ENCODE measurements around the gene APOD. TPM values are rescaled to one million over a fixed set of nuclear protein-coding genes. Genes with fewer than 3 reads are reported as not detected.
A peak's percentile ranks its signal among the peaks of the same experiment; 100 is the strongest.

The APOD gene
- total RNA-seq, 2 donors from 2014 or later, result 0.30 to 0.54 TPM

GRCh38 chr3:195551381-195551978 is 32.3 kb downstream of the APOD start:
- Mint-ChIP-seq H3K27ac (peak overlapping the region; percentile 57 to 90), H3K9me3 (no peaks in the 10 kb centered on the region), H3K36me3 (no peaks in the 10 kb centered on the region)
- ATAC-seq, result no peak
- DNase-seq (ENCODE audit: low spot score in 2 of 2), result no peak

- H3K27ac Mint-ChIP-seq, result peak overlapping the region; percentile 58 to 77
- no peaks in the 10 kb centered on the region for H3K9me3 Mint-ChIP-seq
- H3K36me3 Mint-ChIP-seq, result no peaks in the 10 kb centered on the region
- ATAC-seq (peak; percentile 47 to 56), DNase-seq (ENCODE audit: low spot score in 2 of 2) (no peak)
Observed at GRCh38 chr3:195550723-195551122, 33.0 kb downstream of the APOD start.

- ATAC-seq (peak; percentile 43 to 67), DNase-seq (ENCODE audit: low spot score in 2 of 2) (peak; percentile 43 to 72)
- peak overlapping the region; percentile 58 to 77 for H3K27ac Mint-ChIP-seq
- H3K9me3 Mint-ChIP-seq, result no peaks in the 10 kb centered on the region
- H3K36me3 Mint-ChIP-seq, result no peaks in the 10 kb centered on the region
Observed at GRCh38 chr3:195549931-195550519, 33.7 kb downstream of the APOD start.

GRCh38 chr3:195548987-195549386 is 34.8 kb downstream of the APOD start:
- H3K27ac Mint-ChIP-seq, result peak overlapping the region in 1 of 2 donors; percentile 44

GRCh38 chr3:195548501-195548900 is 35.2 kb downstream of the APOD start:
- H3K36me3 Mint-ChIP-seq, result no peaks in the 10 kb centered on the region

More at GRCh38 chr3:195548987-195549386, 34.8 kb downstream of the APOD start:
- ATAC-seq, result no peak
- no peaks in the 10 kb centered on the region for H3K9me3 Mint-ChIP-seq
- no peak for DNase-seq (ENCODE audit: low spot score in 2 of 2)
- no peaks in the 10 kb centered on the region for H3K36me3 Mint-ChIP-seq

GRCh38 chr3:195548006-195548405 is 35.7 kb downstream of the APOD start:
- DNase-seq (ENCODE audit: low spot score in 2 of 2), result no peak
- Mint-ChIP-seq H3K27ac (peak overlapping the region in 1 of 2 donors; percentile 44), H3K36me3 (peaks cover 0 to 1% of the 10 kb centered on the region in 2 donors), H3K9me3 (no peaks in the 10 kb centered on the region)
- no peak for ATAC-seq

More at GRCh38 chr3:195548501-195548900, 35.2 kb downstream of the APOD start:
- Mint-ChIP-seq H3K9me3 (no peaks in the 10 kb centered on the region), H3K27ac (peak overlapping the region in 1 of 2 donors; percentile 44)
- ATAC-seq (peak in 1 of 2 donors; percentile 21), DNase-seq (ENCODE audit: low spot score in 2 of 2) (no peak)

- Mint-ChIP-seq H3K36me3 (peaks cover 14 to 16% of the 10 kb centered on the region in 2 donors), H3K9me3 (no peaks in the 10 kb centered on the region), H3K27ac (peak overlapping the region; percentile 70 to 87)
- DNase-seq (ENCODE audit: low spot score in 2 of 2), result peak; percentile 27 to 68
- ATAC-seq, result peak in 1 of 2 donors; percentile 46
Observed at GRCh38 chr3:195546130-195546560, 37.6 kb downstream of the APOD start.

- ATAC-seq (no peak), DNase-seq (ENCODE audit: low spot score in 2 of 2) (no peak)
- Mint-ChIP-seq H3K36me3 (peaks cover 22 to 26% of the 10 kb centered on the region in 2 donors), H3K9me3 (no peaks in the 10 kb centered on the region), H3K27ac (peak overlapping the region; percentile 87 to 98)
Observed at GRCh38 chr3:195544634-195545033, 39.1 kb downstream of the APOD start.

- Mint-ChIP-seq H3K36me3 (peaks cover 26 to 30% of the 10 kb centered on the region in 2 donors), H3K27ac (peak overlapping the region; percentile 87 to 98), H3K9me3 (no peaks in the 10 kb centered on the region)
- ATAC-seq, result no peak
- no peak for DNase-seq (ENCODE audit: low spot score in 2 of 2)
Observed at GRCh38 chr3:195544230-195544536, 39.6 kb downstream of the APOD start.

GRCh38 chr3:195543500-195544229 is 40.1 kb downstream of the APOD start:
- no peaks in the 10 kb centered on the region for H3K9me3 Mint-ChIP-seq
- H3K36me3 Mint-ChIP-seq, result peaks cover 27 to 32% of the 10 kb centered on the region in 2 donors
- peak overlapping the region; percentile 87 to 98 for H3K27ac Mint-ChIP-seq
- peak in 1 of 2 donors; percentile 8 for ATAC-seq
- DNase-seq (ENCODE audit: low spot score in 2 of 2), result peak in 1 of 2 donors; percentile 38

GRCh38 chr3:195542698-195543499 is 40.8 kb downstream of the APOD start, which contains the start of gene PPP1R2:
PPP1R2 (minus strand) TSS chr3:195543325; CDS start chr3:195543025, 300 bp downstream.
- peak; percentile 93 to 95 for DNase-seq (ENCODE audit: low spot score in 2 of 2)
- peak within 1 kb of the TSS; percentile 89 to 98 for H3K27ac Mint-ChIP-seq
- peak; percentile 78 to 83 for ATAC-seq

GRCh38 chr3:195542316-195542697 is 41.4 kb downstream of the APOD start:
- Mint-ChIP-seq H3K27ac (peak overlapping the region; percentile 89 to 98), H3K36me3 (peaks cover 27 to 32% of the 10 kb centered on the region in 2 donors), H3K9me3 (no peaks in the 10 kb centered on the region)
- DNase-seq (ENCODE audit: low spot score in 2 of 2) (no peak), ATAC-seq (no peak)

More at GRCh38 chr3:195542698-195543499, 40.8 kb downstream of the APOD start, which contains the start of gene PPP1R2:
- Mint-ChIP-seq H3K36me3 (peaks cover 27 to 32% of the 10 kb centered on the region in 2 donors), H3K9me3 (no peaks in the 10 kb centered on the region)

GRCh38 chr3:195540511-195540910 is 43.2 kb downstream of the APOD start:
- DNase-seq (ENCODE audit: low spot score in 2 of 2) (no peak), ATAC-seq (no peak)
- H3K36me3 Mint-ChIP-seq, result peaks cover 29 to 36% of the 10 kb centered on the region in 2 donors
- peaks cover 0 to 1% of the 10 kb centered on the region in 2 donors for H3K9me3 Mint-ChIP-seq
- peak overlapping the region; percentile 95 to 98 for H3K27ac Mint-ChIP-seq

- peak; percentile 25 to 38 for ATAC-seq
- H3K36me3 Mint-ChIP-seq, result peaks cover 34 to 40% of the 10 kb centered on the region in 2 donors
- peak overlapping the region; percentile 95 to 98 for H3K27ac Mint-ChIP-seq
- DNase-seq (ENCODE audit: low spot score in 2 of 2), result peak in 1 of 2 donors; percentile 43
- H3K9me3 Mint-ChIP-seq, result peaks cover 0 to 5% of the 10 kb centered on the region in 2 donors
Observed at GRCh38 chr3:195540027-195540426, 43.7 kb downstream of the APOD start.

GRCh38 chr3:195539479-195539878 is 44.3 kb downstream of the APOD start:
- no peak for ATAC-seq
- H3K36me3 Mint-ChIP-seq, result peaks cover 34 to 45% of the 10 kb centered on the region in 2 donors
- no peak for DNase-seq (ENCODE audit: low spot score in 2 of 2)
- H3K27ac Mint-ChIP-seq, result peak overlapping the region; percentile 95 to 98
- H3K9me3 Mint-ChIP-seq, result peaks cover 0 to 5% of the 10 kb centered on the region in 2 donors

- Mint-ChIP-seq H3K9me3 (peaks cover 0 to 5% of the 10 kb centered on the region in 2 donors), H3K27ac (peak overlapping the region; percentile 95 to 98), H3K36me3 (peaks cover 33 to 54% of the 10 kb centered on the region in 2 donors)
- DNase-seq (ENCODE audit: low spot score in 2 of 2), result peak; percentile 57 to 69
- peak; percentile 79 to 80 for ATAC-seq
Observed at GRCh38 chr3:195537995-195538394, 45.7 kb downstream of the APOD start.
